OCI-LY7 (cell line): Measurements from ENCODE around the gene HDAC9. TPM values are rescaled to one million over a fixed set of nuclear protein-coding genes. Genes with fewer than 3 reads are reported as not detected.

Experiments used
- BruUV-seq: library from RNA; stranded (reverse); fragments of 400-500 nt; replicated peaks from 2 replicates; lab custom pipeline; 2021; lab: Mats Ljungman, UMichigan
- CTCF ChIA-PET: fragments of 300-600 bp; sonication (Branson Sonifier 250); formaldehyde crosslinking; loops from one replicate; lab custom pipeline; 2022; ENCODE audit warnings: antibody characterized with exemption; ENCODE audit not compliant: unreplicated experiment; lab: Charles Lee
- POLR2A ChIA-PET: fragments of 300-600 bp; sonication (Branson Sonifier 250); formaldehyde crosslinking; loops from one replicate; lab custom pipeline; 2022; ENCODE audit warnings: antibody characterized with exemption; lab: Charles Lee
- DNase-seq: peaks from one replicate; pipeline ENCODE4 v3.0.0-alpha.2; 2015; ENCODE audit warnings: low spot score
- H2AFZ ChIP-seq: fragments of 200-600 bp; sonication (generic), shearing (Covaris generic); 2 replicates; pipeline ENCODE4 v1.6.1; 2014; ENCODE audit warnings: mild to moderate bottlenecking, antibody characterized with exemption, low read length, moderate library complexity
- H3K27ac ChIP-seq: fragments of 200-600 bp; sonication (generic); 2 replicates; pipeline ENCODE4 v1.5.1; 2014; ENCODE audit warnings: mixed run types, low read depth, mild to moderate bottlenecking, moderate library complexity, low read length, inconsistent platforms; ENCODE audit not compliant: poor library complexity, severe bottlenecking
- H3K36me3 ChIP-seq: fragments of 200-600 bp; sonication (generic); 2 replicates; pipeline ENCODE4 v1.6.1; 2014; ENCODE audit warnings: mild to moderate bottlenecking, antibody characterized with exemption, low read length, moderate library complexity, mixed read lengths; ENCODE audit not compliant: insufficient read depth
- H3K4me1 ChIP-seq: fragments of 200-600 bp; sonication (generic); 2 replicates; pipeline ENCODE4 v1.5.1; 2014; ENCODE audit warnings: mild to moderate bottlenecking, low read length; ENCODE audit not compliant: insufficient read depth, poor library complexity, severe bottlenecking
- H3K4me2 ChIP-seq: fragments of 200-600 bp; sonication (generic); 2 replicates; pipeline ENCODE4 v1.6.1; 2014; ENCODE audit warnings: mild to moderate bottlenecking, low read length
- H3K4me3 ChIP-seq: fragments of 200-600 bp; sonication (generic); 2 replicates; pipeline ENCODE4 v1.5.1; 2014; ENCODE audit warnings: mild to moderate bottlenecking, low read depth, low read length; ENCODE audit not compliant: poor library complexity, severe bottlenecking
- H3K79me2 ChIP-seq: fragments of 200-600 bp; sonication (generic); 2 replicates; pipeline ENCODE4 v1.6.1; 2016; ENCODE audit warnings: low read depth, mild to moderate bottlenecking, low read length, moderate library complexity, mixed read lengths; ENCODE audit not compliant: insufficient read depth
- H3K9me2 ChIP-seq: fragments of 200-600 bp; sonication (generic); 2 replicates; pipeline ENCODE4 v1.6.1; 2016; ENCODE audit warnings: mild to moderate bottlenecking, low read length, mixed read lengths; ENCODE audit not compliant: insufficient read depth
- H3K9me3 ChIP-seq: fragments of 200-600 bp; sonication (generic); 2 replicates; pipeline ENCODE4 v1.6.1; 2014; ENCODE audit warnings: mild to moderate bottlenecking, mixed run types, low read length, mixed read lengths
- H4K20me1 ChIP-seq: fragments of 200-600 bp; sonication (generic); 2 replicates; pipeline ENCODE4 v1.6.1; 2014; ENCODE audit warnings: mild to moderate bottlenecking, antibody characterized with exemption, low read length, moderate library complexity, mixed read lengths; ENCODE audit not compliant: insufficient read depth
- EZH2phosphoT487 ChIP-seq: fragments of 200-600 bp; sonication (generic); IDR thresholded peaks from 2 replicates; pipeline ENCODE4 v1.6.1; 2018; ENCODE audit warnings: low read depth, borderline replicate concordance, mild to moderate bottlenecking, mixed run types, antibody characterized with exemption, low read length, moderate library complexity, mixed read lengths
- intact Hi-C: fragments of 100-400 bp; cut with micrococcal nuclease; formaldehyde crosslinking; loops from one replicate; pipeline ENCODE4 v1.10.0; 2022; ENCODE audit not compliant: unreplicated experiment
- total RNA-seq, 2 experiments: library from RNA; depleted of rRNA in 1 of 2; stranded (reverse); fragments of >200 nt in 1 of 2; shearing (Covaris generic) in 1 of 2; gene quantifications; 2 replicates each; pipeline ENCODE4 v1.2.3, GENCODE V29; 2014 to 2022
- TF ChIP-seq, protein P1 (sequence below): fragments of 200-600 bp; sonication (generic); conservative IDR thresholded peaks from 2 replicates; pipeline ENCODE4 v1.5.1; 2014; ENCODE audit warnings: mild to moderate bottlenecking, antibody characterized with exemption, low read length, moderate library complexity, mixed read lengths

HDAC9 gene
- total RNA-seq, 2 experiments from 2014 or later: 58.8 to 91.7 TPM

DNA sequence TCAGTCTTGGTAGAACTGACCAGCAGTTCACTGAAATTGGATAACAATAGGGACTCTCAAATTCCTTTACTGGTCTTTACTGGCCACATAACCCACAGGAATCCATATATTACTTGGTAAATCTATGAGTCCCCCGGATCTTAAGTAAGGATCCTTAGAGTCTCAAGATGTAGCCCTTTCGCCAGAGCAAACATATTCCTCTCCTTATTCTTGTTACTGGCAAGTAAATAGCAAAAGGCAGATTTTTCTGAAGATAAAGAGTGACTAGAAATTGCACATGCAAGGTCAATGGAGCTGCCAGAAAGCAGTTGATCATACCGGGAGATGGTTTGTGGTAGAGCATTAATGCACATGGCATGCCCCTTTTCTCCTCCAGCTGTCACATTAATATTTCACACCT, 283.0 kb downstream of the HDAC9 start:
- intact Hi-C loops: no loop called here
- DNase-seq: no peak
- no peak overlapping the region for H2AFZ ChIP-seq
- BruUV-seq: no TSS peak
- H4K20me1 ChIP-seq: no peaks in the 10 kb centered on the region
- no peak overlapping the region for H3K27ac ChIP-seq
- ChIA-PET CTCF (no interaction called here), POLR2A (no interaction called here)
- no peak for TF ChIP-seq EZH2phosphoT487
- TF ChIP-seq, protein P1, sequence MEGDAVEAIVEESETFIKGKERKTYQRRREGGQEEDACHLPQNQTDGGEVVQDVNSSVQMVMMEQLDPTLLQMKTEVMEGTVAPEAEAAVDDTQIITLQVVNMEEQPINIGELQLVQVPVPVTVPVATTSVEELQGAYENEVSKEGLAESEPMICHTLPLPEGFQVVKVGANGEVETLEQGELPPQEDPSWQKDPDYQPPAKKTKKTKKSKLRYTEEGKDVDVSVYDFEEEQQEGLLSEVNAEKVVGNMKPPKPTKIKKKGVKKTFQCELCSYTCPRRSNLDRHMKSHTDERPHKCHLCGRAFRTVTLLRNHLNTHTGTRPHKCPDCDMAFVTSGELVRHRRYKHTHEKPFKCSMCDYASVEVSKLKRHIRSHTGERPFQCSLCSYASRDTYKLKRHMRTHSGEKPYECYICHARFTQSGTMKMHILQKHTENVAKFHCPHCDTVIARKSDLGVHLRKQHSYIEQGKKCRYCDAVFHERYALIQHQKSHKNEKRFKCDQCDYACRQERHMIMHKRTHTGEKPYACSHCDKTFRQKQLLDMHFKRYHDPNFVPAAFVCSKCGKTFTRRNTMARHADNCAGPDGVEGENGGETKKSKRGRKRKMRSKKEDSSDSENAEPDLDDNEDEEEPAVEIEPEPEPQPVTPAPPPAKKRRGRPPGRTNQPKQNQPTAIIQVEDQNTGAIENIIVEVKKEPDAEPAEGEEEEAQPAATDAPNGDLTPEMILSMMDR: no peak
- no peaks in the 10 kb centered on the region for H3K9me3 ChIP-seq
- no peaks in the 10 kb centered on the region for H3K79me2 ChIP-seq
- H3K4me2 ChIP-seq: no peak overlapping the region
- H3K4me1 ChIP-seq: no peaks in the 10 kb centered on the region
- no peaks in the 10 kb centered on the region for H3K9me2 ChIP-seq
- no peaks in the 10 kb centered on the region for H3K36me3 ChIP-seq
- H3K4me3 ChIP-seq: no peak overlapping the region

DNA sequence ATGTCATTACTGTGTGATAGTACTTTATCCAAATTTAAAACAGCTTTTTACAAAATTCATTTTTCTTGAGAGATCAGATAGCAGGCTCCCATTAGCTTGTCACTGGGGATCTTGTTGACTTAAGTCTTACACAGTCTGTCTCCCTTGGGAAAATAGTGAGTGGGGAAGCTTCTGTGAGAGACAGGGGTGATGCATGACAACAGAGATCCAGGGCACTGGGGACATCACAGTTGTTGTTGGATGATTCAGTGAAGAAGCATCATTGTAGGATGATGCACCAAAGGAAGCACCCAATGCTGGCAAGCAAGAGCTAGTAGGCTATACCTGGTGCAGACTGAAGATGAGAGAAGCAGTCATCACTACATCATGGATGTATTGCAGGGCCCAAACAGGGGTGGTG, 284.7 kb downstream of the HDAC9 start:
- Histone ChIP-seq H3K4me3 (no peak overlapping the region), H3K27ac (no peak overlapping the region), H3K9me2 (no peaks in the 10 kb centered on the region), H3K4me1 (no peaks in the 10 kb centered on the region), H4K20me1 (no peaks in the 10 kb centered on the region), H3K4me2 (no peak overlapping the region), H2AFZ (no peak overlapping the region), H3K36me3 (no peaks in the 10 kb centered on the region), H3K9me3 (no peaks in the 10 kb centered on the region), H3K79me2 (no peaks in the 10 kb centered on the region)
- no peak for DNase-seq
- BruUV-seq: no TSS peak
- POLR2A ChIA-PET: interaction anchor here (0.6 to 0.8 kb wide), 3 partner anchors 11 to 423 kb away, joined by 3 read pairs; no protein-coding TSS in a partner anchor
- CTCF ChIA-PET: no interaction called here
- TF ChIP-seq EZH2phosphoT487: no peak
- TF ChIP-seq, protein P1: no peak
- intact Hi-C loops: no loop called here

DNA sequence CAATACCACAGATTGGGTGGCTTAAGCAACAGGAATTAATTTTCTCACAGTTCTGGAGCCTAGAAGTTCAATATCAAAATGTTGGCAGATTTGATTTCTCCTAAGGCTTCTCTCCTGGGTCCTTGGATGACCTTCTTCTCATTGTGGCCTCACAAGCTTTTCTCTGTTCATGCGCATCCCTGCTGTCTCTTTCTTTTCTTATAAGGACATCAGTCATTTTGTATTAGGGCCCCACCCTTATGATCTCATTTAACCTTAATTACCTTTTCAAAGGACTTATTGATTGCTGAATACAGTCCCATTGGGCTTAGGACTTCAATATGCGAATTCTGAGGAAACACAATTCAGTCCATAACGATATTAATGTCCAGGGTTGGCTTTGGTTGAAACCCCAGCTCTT, 285.4 kb downstream of the HDAC9 start:
- intact Hi-C loops: no loop called here
- H3K4me3 ChIP-seq: no peak overlapping the region
- H3K9me3 ChIP-seq: no peaks in the 10 kb centered on the region
- no peaks in the 10 kb centered on the region for H3K79me2 ChIP-seq
- no peaks in the 10 kb centered on the region for H3K4me1 ChIP-seq
- ChIA-PET POLR2A (interaction anchor here (0.6 to 1.0 kb wide), 5 partner anchors 11 to 423 kb away, joined by 3 to 4 read pairs (median 3); no protein-coding TSS in a partner anchor), CTCF (no interaction called here)
- no peak for TF ChIP-seq EZH2phosphoT487
- TF ChIP-seq, protein P1: no peak
- no peaks in the 10 kb centered on the region for H3K9me2 ChIP-seq
- H2AFZ ChIP-seq: no peak overlapping the region
- H4K20me1 ChIP-seq: no peaks in the 10 kb centered on the region
- no TSS peak for BruUV-seq
- DNase-seq: no peak
- H3K36me3 ChIP-seq: no peaks in the 10 kb centered on the region
- no peak overlapping the region for H3K4me2 ChIP-seq
- no peak overlapping the region for H3K27ac ChIP-seq
